ENCODE data around the gene TMEM126A. TPM values are rescaled to one million over a fixed set of nuclear protein-coding genes. Genes with fewer than 3 reads are reported as not detected.

Gene TMEM126A
- total RNA-seq, 2 experiments from 2014 or later: 17.0 to 19.5 TPM

- H3K4me1 Mint-ChIP-seq (ENCODE audit: low read depth): peaks cover 74% of the 10 kb centered on the region
- peaks cover 64% of the 10 kb centered on the region for H3K36me3 Mint-ChIP-seq (ENCODE audit: low read depth)
- Histone ChIP-seq H3K27me3 (ENCODE audit: control insufficient read depth in 1 of 2, insufficient read depth in 2 of 2, low read length in 2 of 2) (no peaks in the 10 kb centered on the region), H3K9me3 (ENCODE audit: control insufficient read depth in 1 of 2, insufficient read depth in 1 of 2, low read length in 2 of 2) (no peaks in the 10 kb centered on the region), H3K36me3 (ENCODE audit: insufficient read depth, low read length) (peaks cover 31% of the 10 kb centered on the region), H3K4me1 (ENCODE audit: insufficient read depth, low read length) (peaks cover 14% of the 10 kb centered on the region), H3K4me3 (ENCODE audit: low read length) (peak overlapping the region; percentile 94), H3K27ac (ENCODE audit: low read depth in 1 of 2, low read length in 2 of 2) (peak overlapping the region; percentile 97 to 99)
- no peaks in the 10 kb centered on the region for H3K9me3 Mint-ChIP-seq
- H3K27ac Mint-ChIP-seq: peak overlapping the region; percentile 100
- intact Hi-C loops (cut with DNase I, micrococcal nuclease): loop anchor here (2.0 to 10.0 kb wide), 6 partner anchors 14 to 642 kb away; partner anchors contain the start of genes PICALM (in 2 of the 2), EED (in 1 of the 2) and HIKESHI (in 1 of the 2)
- no peaks in the 10 kb centered on the region for H3K27me3 Mint-ChIP-seq
- ATAC-seq (ENCODE audit: poor library complexity): no peak
- H3K4me3 Mint-ChIP-seq: peak overlapping the region; percentile 100
- DNase-seq: peak in 4 of 14 experiments; percentile 12 to 58 (median 56)
- CTCF ChIA-PET: interaction anchor here (1.8 to 2.9 kb wide), 3 partner anchors 13 to 191 kb away, joined by 4 to 13 read pairs (median 9); partner anchors contain the start of genes CCDC83 and TMEM126A
- TF ChIP-seq CTCF (IDR thresholded peaks at IDR 0.05): no peak
- POLR2A ChIA-PET: interaction anchor here (0.6 to 9.3 kb wide), 10 partner anchors 12 to 404 kb away, joined by 3 to 136 read pairs (median 9); partner anchors contain the start of genes DLG2, SYTL2, TMEM126A and TMEM126B
Measured at GRCh38 chr11:85663080-85663752, 15.4 kb downstream of the TMEM126A start.

GRCh38 chr11:85663753-85664614 lies 16.2 kb downstream of the TMEM126A start:
- Mint-ChIP-seq H3K9me3 (no peaks in the 10 kb centered on the region), H3K36me3 (ENCODE audit: low read depth) (peaks cover 56% of the 10 kb centered on the region), H3K4me1 (ENCODE audit: low read depth) (peaks cover 66% of the 10 kb centered on the region), H3K27ac (peak overlapping the region; percentile 100), H3K4me3 (peak overlapping the region; percentile 100), H3K27me3 (no peaks in the 10 kb centered on the region)
- Histone ChIP-seq H3K9me3 (ENCODE audit: control insufficient read depth in 1 of 2, insufficient read depth in 1 of 2, low read length in 2 of 2) (no peaks in the 10 kb centered on the region), H3K27ac (ENCODE audit: low read depth in 1 of 2, low read length in 2 of 2) (peak overlapping the region; percentile 97 to 99), H3K4me3 (ENCODE audit: low read length) (peak overlapping the region; percentile 94), H3K36me3 (ENCODE audit: insufficient read depth, low read length) (peaks cover 24% of the 10 kb centered on the region), H3K27me3 (ENCODE audit: control insufficient read depth in 1 of 2, insufficient read depth in 2 of 2, low read length in 2 of 2) (no peaks in the 10 kb centered on the region), H3K4me1 (ENCODE audit: insufficient read depth, low read length) (peaks cover 14% of the 10 kb centered on the region)
- TF ChIP-seq CTCF (IDR thresholded peaks at IDR 0.05): peak; percentile 71
- intact Hi-C loops (cut with DNase I, micrococcal nuclease): loop anchor here (1.0 to 10.0 kb wide), 10 partner anchors 15 to 641 kb away; partner anchors contain the start of genes EED (in 2 of the 2), PICALM (in 2 of the 2), HIKESHI (in 1 of the 2) and TMEM126A (in 1 of the 2)
- POLR2A ChIA-PET: interaction anchor here (0.6 to 9.3 kb wide), 16 partner anchors 11 to 581 kb away, joined by 3 to 136 read pairs (median 6); partner anchors contain the start of genes DLG2, EED, SYTL2 and TMEM126A
- ATAC-seq (ENCODE audit: poor library complexity) (peak; percentile 85), DNase-seq (peak; percentile 85 to 96 (median 88))
- CTCF ChIA-PET: interaction anchor here (1.1 to 2.9 kb wide), 5 partner anchors 14 to 191 kb away, joined by 3 to 13 read pairs (median 4); partner anchors contain the start of genes CCDC83, DLG2 and TMEM126A
